ENCODE data around the gene LGR4.

Gene LGR4

GRCh38 chr11:27373392-27373791, 99.2 kb downstream of the LGR4 start:
- no peak for DNase-seq

- DNase-seq = no peak
Measured at GRCh38 chr11:27372164-27372563, 100.4 kb downstream of the LGR4 start.

- no peak for DNase-seq
Measured at GRCh38 chr11:27371489-27371888, 101.1 kb downstream of the LGR4 start.

GRCh38 chr11:27370374-27370773, 102.2 kb downstream of the LGR4 start:
- no peak for DNase-seq

- DNase-seq = peak; percentile 78
Measured at GRCh38 chr11:27367881-27368280, 104.7 kb downstream of the LGR4 start.

GRCh38 chr11:27363576-27364117, 108.9 kb downstream of the LGR4 start:
- no peak for DNase-seq

- DNase-seq = peak; percentile 53
Measured at GRCh38 chr11:27362749-27363575, 109.6 kb downstream of the LGR4 start, which contains the start of gene CCDC34. Gene CCDC34 (minus strand): TSS chr11:27363215. CDS start chr11:27363194, 21 bp downstream.

GRCh38 chr11:27361649-27362431, 110.8 kb downstream of the LGR4 start:
- no peak for DNase-seq

GRCh38 chr11:27358296-27358695, 114.3 kb downstream of the LGR4 start:
- DNase-seq = no peak

GRCh38 chr11:27357250-27357649, 115.3 kb downstream of the LGR4 start:
- peak; percentile 61 for DNase-seq

- DNase-seq = no peak
Measured at GRCh38 chr11:27356624-27357222, 115.9 kb downstream of the LGR4 start.

- DNase-seq = no peak
Measured at GRCh38 chr11:27355575-27356104, 117.0 kb downstream of the LGR4 start.

GRCh38 chr11:27354359-27354965, 118.1 kb downstream of the LGR4 start:
- DNase-seq = no peak

GRCh38 chr11:27353593-27354358, 118.8 kb downstream of the LGR4 start:
- no peak for DNase-seq

- DNase-seq = no peak
Measured at GRCh38 chr11:27352781-27353180, 119.8 kb downstream of the LGR4 start.

- DNase-seq = no peak
Measured at GRCh38 chr11:27350511-27350910, 122.1 kb downstream of the LGR4 start.

GRCh38 chr11:27349919-27350318, 122.7 kb downstream of the LGR4 start:
- DNase-seq = no peak

GRCh38 chr11:27348340-27348873, 124.2 kb downstream of the LGR4 start:
- DNase-seq = peak; percentile 69

- DNase-seq = peak; percentile 44
Measured at GRCh38 chr11:27347359-27348339, 124.9 kb downstream of the LGR4 start.

GRCh38 chr11:27339941-27340340, 132.6 kb downstream of the LGR4 start:
- no peak for DNase-seq
